ENCODE data around the gene RNF225. TPM values are rescaled to one million over a fixed set of nuclear protein-coding genes. Genes with fewer than 3 reads are reported as not detected.
"Not testable (repeated sequence)": the region's sequence is repeated elsewhere in the genome, so short reads cannot be mapped to it uniquely, and the experiment has no call there.

RNF225 gene
- total and polyA plus RNA-seq, 2 of the 13 experiments (the other 11 are each of a cell fraction or from before 2014, with no cell fraction given) = not detected

GRCh38 chr19:58372311-58373133, 22.9 kb upstream of the RNF225 start (continued):
- TF ChIP-seq DNMT1 (CRISPR knock-in tag; IDR thresholded peaks at IDR 0.05) (no peak), HOXA9 (CRISPR knock-in tag; IDR thresholded peaks at IDR 0.05; ENCODE audit: borderline replicate concordance) (no peak)

- BruUV-seq (replicated peaks) = no TSS peak
- peaks cover 11% of the 10 kb centered on the region for H3K4me1 ChIP-seq (ENCODE audit: insufficient read depth, low read length)
- no peak overlapping the region for H3K27ac ChIP-seq (ENCODE audit: extremely low read length, insufficient read depth, low read length)
- H3K79me2 ChIP-seq (ENCODE audit: insufficient read depth, low read length) = no peaks in the 10 kb centered on the region
- TF ChIP-seq KLF16 (CRISPR knock-in tag; IDR thresholded peaks at IDR 0.05) (no peak), CEBPB (IDR thresholded peaks at IDR 0.05; ENCODE audit: borderline replicate concordance, low read depth, low read length) (0 out of 2 replicates have a peak, but pooled peaks have one; percentile 7)
- POLR2A ChIA-PET = interaction anchor here (0.9 to 2.0 kb wide), 3 partner anchors 9 to 34 kb away, joined by 3 to 11 read pairs (median 4); partner anchors contain the start of genes ZNF497 and ZNF584
- intact Hi-C loops (cut with micrococcal nuclease; ENCODE audit: unreplicated experiment) (no loop called here), in situ Hi-C loops (cut with HindIII; ENCODE audit: extremely low pct_ligation_motif_present, low pct_unique_long_range_greater_than_20kb) (no loop called here)
- no peaks in the 10 kb centered on the region for H3K9me3 ChIP-seq (ENCODE audit: low read length)
- CTCF ChIA-PET (ENCODE audit: low intra/inter-chr PET ratio, low total read pairs) = no interaction called here
- DNase-seq (ENCODE audit: low spot score) (no peak), FAIRE-seq (no peak), ATAC-seq (no peak)
- no peaks in the 10 kb centered on the region for H4K20me1 ChIP-seq (ENCODE audit: insufficient read depth, low read length)
- no peak overlapping the region for H3K9ac ChIP-seq (ENCODE audit: insufficient read depth, low read depth, low read length)
- H3K36me3 ChIP-seq (replicated peaks in 1 of 2; ENCODE audit: control insufficient read depth in 1 of 2, insufficient read depth in 2 of 2, low read length in 2 of 2) = no peaks in the 10 kb centered on the region
- H2AFZ ChIP-seq (ENCODE audit: low read length) = no peak overlapping the region
- 72% methylated on average over 4 of the region's 4 CpGs for WGBS (ENCODE audit: low lambda C conversion rate)
- H3K27me3 ChIP-seq (ENCODE audit: control insufficient read depth in 1 of 2, insufficient read depth in 2 of 2, low read length in 2 of 2) = no peaks in the 10 kb centered on the region
- no peak overlapping the region for H3K4me2 ChIP-seq (ENCODE audit: low read depth, low read length)
- H3K4me3 ChIP-seq (replicated peaks in 1 of 3; ENCODE audit: insufficient read depth in 1 of 3, low read depth in 2 of 3, low read length in 3 of 3) = no peak overlapping the region
Measured at GRCh38 chr19:58374200-58374599, 21.3 kb upstream of the RNF225 start.

GRCh38 chr19:58376724-58377123, 18.7 kb upstream of the RNF225 start:
- H2AFZ ChIP-seq (ENCODE audit: low read length); H3K36me3 ChIP-seq (replicated peaks in 1 of 2; ENCODE audit: control insufficient read depth in 1 of 2, insufficient read depth in 2 of 2, low read length in 2 of 2); H3K9me3 ChIP-seq (ENCODE audit: low read length); DNase-seq (ENCODE audit: low spot score); in situ Hi-C loops (cut with HindIII; ENCODE audit: extremely low pct_ligation_motif_present, low pct_unique_long_range_greater_than_20kb); ATAC-seq; CTCF ChIA-PET (ENCODE audit: low intra/inter-chr PET ratio, low total read pairs); intact Hi-C loops (cut with micrococcal nuclease; ENCODE audit: unreplicated experiment); H3K27ac ChIP-seq (ENCODE audit: extremely low read length, insufficient read depth, low read length); H3K4me2 ChIP-seq (ENCODE audit: low read depth, low read length); BruUV-seq (replicated peaks); H3K27me3 ChIP-seq (ENCODE audit: control insufficient read depth in 1 of 2, insufficient read depth in 2 of 2, low read length in 2 of 2); H3K4me3 ChIP-seq (replicated peaks in 1 of 3; ENCODE audit: insufficient read depth in 1 of 3, low read depth in 2 of 3, low read length in 3 of 3); FAIRE-seq; H3K79me2 ChIP-seq (ENCODE audit: insufficient read depth, low read length); H4K20me1 ChIP-seq (ENCODE audit: insufficient read depth, low read length); H3K9ac ChIP-seq (ENCODE audit: insufficient read depth, low read depth, low read length): not testable (repeated sequence)
- WGBS (ENCODE audit: low lambda C conversion rate) = 78% methylated on average over 7 of the region's 7 CpGs
- POLR2A ChIA-PET = interaction anchor here (0.7 to 3.7 kb wide), 3 partner anchors 14 to 167 kb away, joined by 3 to 33 read pairs (median 7); partner anchors contain the start of genes TRIM28 and ZNF497
- TF ChIP-seq FOSL2 (CRISPR knock-in tag; IDR thresholded peaks at IDR 0.05) = peak; percentile 70
- H3K4me1 ChIP-seq (ENCODE audit: insufficient read depth, low read length) = peaks cover 21% of the 10 kb centered on the region
